Epithelial cell of esophagus (primary cell): ENCODE data around the gene CNGA4.
A peak's percentile ranks its signal among the peaks of the same experiment; 100 is the strongest.

Experiments used
- DNase-seq: peaks from one replicate; pipeline ENCODE4 v3.0.0; 2010; ENCODE audit warnings: low read depth
- H3K4me3 ChIP-seq: 2 replicates; pipeline ENCODE4 v1.5.1; 2011; ENCODE audit warnings: mild to moderate bottlenecking, low read length, control low read depth
- TF ChIP-seq, protein P1 (sequence below): IDR thresholded peaks from 2 replicates; pipeline ENCODE4 v1.5.1; 2011; ENCODE audit warnings: low read depth, mild to moderate bottlenecking, low read length, control low read depth, inconsistent platforms; ENCODE audit not compliant: insufficient read depth; ENCODE audit errors: missing control alignments

The CNGA4 gene

DNA sequence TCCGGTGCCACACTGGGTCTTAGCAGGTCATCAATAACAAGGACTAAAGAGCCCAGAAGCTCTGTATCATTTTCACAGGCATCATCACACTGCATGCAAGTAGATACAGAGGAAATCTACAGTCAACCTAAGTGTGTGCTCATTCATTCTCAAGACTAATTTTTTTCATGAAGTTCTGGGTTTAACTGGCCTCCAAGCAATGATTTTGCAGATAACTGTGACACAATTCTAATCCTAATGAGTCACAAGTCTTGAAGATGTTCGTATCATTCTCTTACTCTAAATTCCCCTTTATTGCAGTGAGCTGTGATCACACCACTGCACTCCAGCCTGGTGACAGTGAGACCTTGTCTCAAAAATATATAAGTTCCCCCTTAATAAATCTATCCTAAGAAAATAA lies 37.4 kb upstream of the CNGA4 start:
- H3K4me3 ChIP-seq = no peak overlapping the region
- peak; percentile 7 for DNase-seq
- TF ChIP-seq, protein P1, sequence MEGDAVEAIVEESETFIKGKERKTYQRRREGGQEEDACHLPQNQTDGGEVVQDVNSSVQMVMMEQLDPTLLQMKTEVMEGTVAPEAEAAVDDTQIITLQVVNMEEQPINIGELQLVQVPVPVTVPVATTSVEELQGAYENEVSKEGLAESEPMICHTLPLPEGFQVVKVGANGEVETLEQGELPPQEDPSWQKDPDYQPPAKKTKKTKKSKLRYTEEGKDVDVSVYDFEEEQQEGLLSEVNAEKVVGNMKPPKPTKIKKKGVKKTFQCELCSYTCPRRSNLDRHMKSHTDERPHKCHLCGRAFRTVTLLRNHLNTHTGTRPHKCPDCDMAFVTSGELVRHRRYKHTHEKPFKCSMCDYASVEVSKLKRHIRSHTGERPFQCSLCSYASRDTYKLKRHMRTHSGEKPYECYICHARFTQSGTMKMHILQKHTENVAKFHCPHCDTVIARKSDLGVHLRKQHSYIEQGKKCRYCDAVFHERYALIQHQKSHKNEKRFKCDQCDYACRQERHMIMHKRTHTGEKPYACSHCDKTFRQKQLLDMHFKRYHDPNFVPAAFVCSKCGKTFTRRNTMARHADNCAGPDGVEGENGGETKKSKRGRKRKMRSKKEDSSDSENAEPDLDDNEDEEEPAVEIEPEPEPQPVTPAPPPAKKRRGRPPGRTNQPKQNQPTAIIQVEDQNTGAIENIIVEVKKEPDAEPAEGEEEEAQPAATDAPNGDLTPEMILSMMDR = no peak

DNA sequence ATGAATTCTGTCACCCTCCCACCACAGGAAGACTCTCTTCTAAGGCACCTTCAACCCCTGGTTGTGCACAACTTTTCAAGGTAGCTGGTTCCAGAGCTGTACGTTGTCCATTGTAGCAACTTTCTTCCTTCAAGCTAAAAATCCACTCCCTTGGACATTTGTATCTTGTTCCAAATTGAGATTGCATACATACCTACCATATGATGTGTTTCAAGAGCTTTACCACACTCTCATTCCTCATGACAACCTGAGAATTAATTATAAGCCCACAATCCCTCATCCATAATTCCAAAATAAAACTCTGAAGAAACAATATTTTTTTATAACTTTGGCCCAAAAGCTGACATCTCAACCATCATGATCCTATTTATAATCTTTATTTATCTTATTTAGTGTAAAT lies 36.8 kb upstream of the CNGA4 start:
- no peak overlapping the region for H3K4me3 ChIP-seq
- TF ChIP-seq, protein P1 = no peak
- DNase-seq = no peak

- H3K4me3 ChIP-seq = no peak overlapping the region
- DNase-seq = no peak
- TF ChIP-seq, protein P1 = no peak
Measured at GRCh38 chr11:6203327-6203726, 35.6 kb upstream of the CNGA4 start.

GRCh38 chr11:6204706-6205105 lies 34.2 kb upstream of the CNGA4 start:
- H3K4me3 ChIP-seq = no peak overlapping the region
- TF ChIP-seq, protein P1 = no peak
- DNase-seq = peak; percentile 71

GRCh38 chr11:6205366-6205765 lies 33.5 kb upstream of the CNGA4 start, which contains the start of gene C11orf42:
TSS of gene C11orf42 (plus strand) at chr11:6205557. CDS start at chr11:6205616, 59 bp downstream.
- H3K4me3 ChIP-seq = no peak within 1 kb of the TSS
- TF ChIP-seq, protein P1 = no peak
- no peak for DNase-seq

DNA sequence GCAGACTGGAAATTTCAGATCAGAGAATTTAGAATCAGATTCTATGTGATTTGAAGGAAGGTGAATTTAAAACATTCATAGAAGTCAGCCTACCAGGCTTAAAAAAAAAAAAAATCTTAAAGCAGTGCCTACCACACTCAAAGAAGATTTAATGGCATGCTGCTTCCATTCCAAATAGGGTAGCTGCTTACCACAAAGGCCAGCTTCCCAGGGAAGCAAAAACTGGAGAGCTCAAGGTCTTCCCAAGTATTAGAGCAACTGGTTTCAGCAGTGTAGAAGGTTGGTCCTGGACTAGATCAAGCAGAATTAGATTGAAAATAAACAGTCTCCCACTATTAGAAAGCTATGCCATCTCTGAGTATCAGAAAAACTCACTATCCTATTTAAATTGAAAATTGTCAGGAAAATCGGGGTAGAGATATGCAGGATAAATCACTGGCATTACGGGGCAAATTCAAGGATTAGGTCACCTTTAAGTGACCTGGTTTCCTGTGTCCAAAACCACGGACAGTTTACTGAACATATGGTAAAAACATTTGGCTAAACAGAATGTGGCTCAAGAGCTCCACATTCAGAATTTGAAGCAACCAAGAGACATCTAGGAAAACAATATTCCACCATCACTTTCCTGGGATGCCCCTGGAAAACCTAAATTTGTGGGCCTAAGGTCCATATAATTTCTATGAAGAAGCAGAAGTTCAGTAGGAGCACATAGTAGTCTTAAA lies 32.3 kb upstream of the CNGA4 start:
- TF ChIP-seq, protein P1 = no peak
- no peak for DNase-seq
- H3K4me3 ChIP-seq = no peak overlapping the region

GRCh38 chr11:6209801-6210200 lies 29.1 kb upstream of the CNGA4 start:
- TF ChIP-seq, protein P1 = no peak
- H3K4me3 ChIP-seq = no peak overlapping the region
- no peak for DNase-seq
